Subcutaneous adipose tissue (tissue), 4 donors: ENCODE data around the gene HDLBP. TPM values are rescaled to one million over a fixed set of nuclear protein-coding genes. Genes with fewer than 3 reads are reported as not detected.

Experiments used
- CTCF ChIP-seq: fragments of 450-650 bp; IDR thresholded peaks from one replicate; pipeline ENCODE4 v1.5.1; 2016; ENCODE audit warnings: low read depth, mild to moderate bottlenecking, control low read depth, antibody characterized with exemption, moderate library complexity
- total RNA-seq, 4 donors: library from RNA; depleted of rRNA; stranded (reverse); fragments of >200 nt; gene quantifications; one replicate each; pipeline ENCODE4 v1.1.0, GENCODE V29; 2016

The HDLBP gene
- total RNA-seq, 4 donors from 2014 or later = 306 to 581 (median 503) TPM

DNA sequence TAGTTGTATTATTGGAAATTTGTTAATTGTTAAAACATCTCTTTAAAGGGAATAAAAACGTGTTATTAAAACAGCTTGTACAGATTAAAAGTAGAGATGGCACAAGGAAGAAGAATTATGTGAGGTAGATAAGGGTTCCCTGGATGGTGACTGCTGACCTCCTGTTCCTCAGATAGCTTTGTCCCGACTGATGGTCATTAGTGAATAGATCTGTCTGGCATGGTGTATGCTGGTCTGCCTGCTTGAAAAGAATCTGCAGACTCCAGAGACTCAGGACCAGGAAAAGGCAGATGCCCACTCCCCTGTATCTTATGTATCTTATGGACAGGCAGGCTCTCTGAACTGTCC is 35.0 kb upstream of the HDLBP start:
- TF ChIP-seq CTCF = no peak

GRCh38 chr2:241349941-241350340 is 34.5 kb upstream of the HDLBP start:
- TF ChIP-seq CTCF = no peak

DNA sequence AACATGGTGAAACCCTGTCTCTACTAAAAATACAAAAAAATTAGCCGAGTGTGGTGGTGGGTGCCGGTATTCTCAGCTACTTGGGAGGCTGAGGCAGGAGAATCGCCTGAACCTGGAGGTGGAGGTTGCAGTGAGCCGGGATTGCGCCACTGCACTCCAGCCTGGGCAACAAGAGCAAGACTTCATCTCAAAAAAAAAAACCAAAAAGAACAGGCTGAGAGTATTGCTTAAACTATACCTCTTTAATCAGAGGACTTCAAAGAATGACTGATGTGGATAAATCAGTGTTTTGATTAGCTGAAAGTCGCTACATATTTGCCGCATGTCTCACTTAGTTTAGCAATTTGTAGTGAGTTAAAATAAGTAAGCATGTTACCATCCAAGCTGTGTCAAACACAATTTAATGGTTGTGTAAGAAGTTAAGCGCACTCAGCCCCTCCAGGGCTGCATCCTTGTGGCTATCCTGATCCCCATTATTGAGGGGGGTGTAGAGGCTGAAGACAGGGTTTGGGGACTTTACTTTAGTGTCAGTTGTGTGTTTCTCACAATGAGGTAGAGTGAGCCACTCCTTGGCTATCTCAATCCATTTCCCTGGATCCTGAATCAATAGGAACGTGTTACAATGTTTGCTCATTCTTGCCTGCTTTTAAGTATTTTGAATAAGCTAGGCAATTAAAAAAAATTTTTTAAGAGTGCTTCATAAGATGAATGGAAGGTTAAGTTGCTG is 29.6 kb upstream of the HDLBP start:
- no peak for TF ChIP-seq CTCF

DNA sequence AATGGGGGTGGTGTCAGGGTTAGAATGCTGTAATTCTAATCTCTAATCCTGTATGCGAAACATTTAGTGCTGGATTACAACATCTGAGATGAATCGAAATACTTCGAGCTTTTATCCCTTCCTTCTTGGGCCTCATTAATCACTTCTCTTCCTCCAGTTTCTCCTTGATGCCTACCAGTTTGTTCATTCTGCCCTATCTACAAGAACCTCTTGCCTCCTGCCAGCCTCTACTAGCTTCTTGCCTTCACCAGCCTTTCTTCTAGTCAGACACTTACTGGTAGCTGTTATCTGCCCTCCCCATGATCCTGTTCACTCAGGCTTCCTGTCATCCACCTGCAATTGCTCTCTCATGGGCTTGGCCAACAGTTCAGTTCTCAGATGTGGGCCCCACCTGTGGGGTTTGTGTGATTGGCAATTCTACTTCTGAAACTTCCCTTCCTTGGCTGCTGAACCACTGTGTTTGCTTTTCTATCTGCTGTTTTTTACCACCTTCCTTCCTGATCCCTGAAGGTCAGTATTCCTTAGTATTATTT is 25.2 kb upstream of the HDLBP start:
- TF ChIP-seq CTCF = no peak

- TF ChIP-seq CTCF = no peak
Observed at GRCh38 chr2:241339839-241340630, 24.6 kb upstream of the HDLBP start.

GRCh38 chr2:241334813-241335212 is 19.3 kb upstream of the HDLBP start:
- TF ChIP-seq CTCF = no peak

DNA sequence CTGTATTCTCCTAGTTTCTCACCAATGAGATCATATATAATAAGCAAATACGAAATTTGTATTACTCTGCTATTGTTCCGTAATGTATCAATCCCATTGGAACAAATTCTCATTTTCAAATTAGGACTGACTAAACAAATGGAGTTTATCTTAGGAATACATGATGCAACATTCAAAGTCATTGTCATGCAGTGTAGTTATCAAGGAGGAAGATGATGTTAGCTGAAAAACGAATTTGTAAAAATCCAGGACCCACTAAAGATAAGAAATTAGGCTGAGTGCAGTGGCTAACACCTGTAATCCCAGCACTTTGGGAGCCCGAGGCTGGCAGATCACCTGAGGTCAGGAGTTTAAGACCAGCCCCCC is 15.1 kb upstream of the HDLBP start:
- no peak for TF ChIP-seq CTCF
